Kidney tubule cell (primary cell): ENCODE results near the gene TUFT1.
A peak's percentile ranks its signal among the peaks of the same experiment; 100 is the strongest.
"Not testable (repeated sequence)": the region's sequence is repeated elsewhere in the genome, so short reads cannot be mapped to it uniquely, and the experiment has no call there.

ENCODE experiments used
- DNase-seq: peaks from one replicate; pipeline ENCODE4 v3.0.0-alpha.2; 2018; ENCODE audit warnings: low spot score

TUFT1 gene

DNA sequence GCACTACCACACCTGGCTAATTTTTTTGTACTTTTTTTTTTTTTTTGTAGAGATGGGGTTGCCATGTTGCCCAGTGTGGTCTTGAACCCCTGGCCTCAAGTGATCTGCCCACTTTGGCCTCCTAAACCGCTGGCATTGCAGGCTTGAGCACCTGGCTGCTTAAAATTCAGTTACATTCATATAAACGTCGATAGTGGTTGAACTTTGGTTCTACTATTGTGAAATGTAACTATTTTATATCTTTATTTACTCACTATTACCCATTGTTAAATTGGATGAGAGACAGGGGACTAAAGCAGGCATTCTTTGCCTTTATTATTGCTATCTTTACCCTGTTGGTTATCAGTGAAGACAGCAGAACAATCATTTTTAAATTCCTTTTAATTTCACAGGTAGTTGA, 77.9 kb downstream of the TUFT1 start:
- DNase-seq: no peak

- DNase-seq: no peak
Measured at GRCh38 chr1:151618470-151618869, 78.4 kb downstream of the TUFT1 start.

DNA sequence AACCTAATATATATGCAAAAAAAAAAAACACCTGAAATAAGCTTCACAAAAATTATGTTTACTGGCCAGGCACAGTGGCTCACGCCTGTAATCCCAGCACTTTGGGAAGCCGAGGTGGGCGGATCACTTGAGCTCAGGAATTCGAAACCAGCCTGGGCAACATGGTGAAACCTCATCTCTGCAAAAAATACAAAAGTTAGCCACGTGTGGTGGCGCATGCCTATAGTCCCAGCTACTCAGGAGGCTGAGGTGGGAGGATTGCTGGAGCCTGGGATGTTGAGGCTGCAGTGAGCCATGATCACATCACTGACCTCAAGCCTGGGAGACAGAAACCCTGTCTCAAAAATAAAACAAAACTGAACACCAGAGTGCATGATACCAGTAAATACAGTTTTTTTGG, 78.9 kb downstream of the TUFT1 start:
- DNase-seq: not testable (repeated sequence)

DNA sequence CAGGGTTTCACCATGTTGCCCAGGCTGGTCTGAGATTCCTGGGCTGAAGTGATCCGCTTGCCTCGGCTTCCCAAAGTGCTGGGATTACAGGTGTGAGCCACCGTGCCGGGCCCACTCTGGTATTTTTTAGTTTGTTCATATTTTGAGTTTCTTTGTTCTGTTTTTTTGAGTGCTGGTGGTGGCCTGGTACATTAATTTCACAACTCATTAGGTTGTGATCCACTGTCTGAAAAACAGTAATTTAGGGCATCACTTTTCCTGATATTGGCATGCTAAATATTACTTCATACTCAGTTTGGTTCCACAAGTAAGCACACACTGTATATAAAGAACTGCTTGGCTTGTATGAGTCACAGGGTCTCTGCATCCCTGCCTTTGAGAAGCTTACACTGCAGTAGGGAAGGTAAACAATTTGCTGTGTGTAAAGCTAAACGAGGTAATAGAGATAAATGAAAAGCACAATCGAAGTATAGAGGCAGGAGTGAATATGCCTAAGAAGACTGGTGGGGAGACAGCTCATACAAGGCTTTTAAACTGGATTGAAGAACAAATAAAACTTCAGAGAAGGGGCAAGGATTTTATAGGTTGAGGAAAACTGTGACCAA, 79.5 kb downstream of the TUFT1 start:
- peak; percentile 45 for DNase-seq

- DNase-seq: no peak
Measured at GRCh38 chr1:151620286-151620685, 80.2 kb downstream of the TUFT1 start.

DNA sequence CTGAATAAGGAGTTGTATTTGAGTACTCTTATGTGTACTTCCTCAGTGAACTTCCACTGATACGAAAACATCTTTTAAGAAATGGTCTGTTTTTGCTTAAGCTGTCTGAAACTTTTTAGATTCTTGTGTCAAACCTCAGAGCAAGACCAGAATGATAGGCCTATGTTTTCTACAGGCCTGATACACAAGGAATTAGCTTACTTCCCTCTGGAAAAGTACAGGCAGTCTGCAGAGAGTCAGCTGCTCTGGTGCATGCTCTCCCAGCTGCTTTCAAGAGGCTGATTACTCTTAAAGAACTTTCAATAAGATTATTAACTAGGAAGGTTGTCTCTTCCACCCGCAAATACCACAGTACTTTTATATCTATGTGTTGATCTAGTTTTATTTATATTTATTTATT, 81.2 kb downstream of the TUFT1 start:
- DNase-seq: no peak

- no peak for DNase-seq
Measured at GRCh38 chr1:151624783-151625182, 84.7 kb downstream of the TUFT1 start.

DNA sequence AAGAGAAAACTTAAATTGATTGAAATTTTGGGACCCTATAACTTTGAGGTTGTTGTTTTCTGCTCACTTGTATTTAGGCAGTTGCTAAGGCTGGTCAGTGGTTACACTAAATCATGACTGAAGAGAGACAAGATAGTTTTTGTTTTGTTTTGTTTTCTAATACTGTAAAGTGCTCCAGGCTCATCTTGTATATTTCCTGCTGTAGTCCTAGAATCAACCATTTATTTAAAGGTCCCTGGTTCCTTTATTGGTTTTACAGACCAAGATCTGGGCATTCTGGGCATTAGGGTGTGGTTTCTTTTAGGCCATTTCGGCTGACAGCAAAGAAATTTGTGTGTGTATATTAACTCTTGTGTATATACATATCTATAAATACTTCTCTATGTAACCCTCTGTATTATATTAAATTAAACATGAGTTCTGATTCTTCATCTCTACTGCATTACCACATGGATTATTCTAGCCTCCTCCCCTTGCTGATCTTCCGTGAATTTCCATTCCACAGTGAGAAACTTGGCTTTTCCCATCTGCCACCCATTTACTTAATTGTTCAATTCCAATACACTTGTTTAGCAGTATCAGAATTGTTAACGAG, 86.7 kb downstream of the TUFT1 start:
- no peak for DNase-seq

DNA sequence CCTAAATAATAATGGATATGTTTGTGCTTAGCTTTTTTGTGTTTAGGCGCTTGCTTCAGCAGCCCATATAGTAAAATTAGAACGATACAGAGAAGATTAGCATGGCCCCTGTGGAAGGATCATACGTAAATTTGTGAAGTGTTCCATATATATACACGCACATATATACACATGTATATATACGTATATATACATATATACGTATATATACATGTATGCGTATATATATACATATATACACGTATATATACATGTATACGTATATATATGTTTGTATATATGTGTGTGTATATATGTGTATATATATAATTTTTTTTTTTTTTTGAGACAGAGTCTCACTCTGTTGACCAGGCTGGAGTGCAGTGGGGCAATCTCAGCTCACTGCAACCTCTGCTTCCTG, 89.2 kb downstream of the TUFT1 start:
- DNase-seq: no peak
